Measurements from ENCODE around the gene TNIK. TPM values are rescaled to one million over a fixed set of nuclear protein-coding genes. Genes with fewer than 3 reads are reported as not detected.

Gene TNIK
- total and polyA plus RNA-seq, 2 of the 13 experiments (the other 11 are each of a cell fraction or from before 2014, with no cell fraction given) = 0.15 to 0.22 TPM

DNA sequence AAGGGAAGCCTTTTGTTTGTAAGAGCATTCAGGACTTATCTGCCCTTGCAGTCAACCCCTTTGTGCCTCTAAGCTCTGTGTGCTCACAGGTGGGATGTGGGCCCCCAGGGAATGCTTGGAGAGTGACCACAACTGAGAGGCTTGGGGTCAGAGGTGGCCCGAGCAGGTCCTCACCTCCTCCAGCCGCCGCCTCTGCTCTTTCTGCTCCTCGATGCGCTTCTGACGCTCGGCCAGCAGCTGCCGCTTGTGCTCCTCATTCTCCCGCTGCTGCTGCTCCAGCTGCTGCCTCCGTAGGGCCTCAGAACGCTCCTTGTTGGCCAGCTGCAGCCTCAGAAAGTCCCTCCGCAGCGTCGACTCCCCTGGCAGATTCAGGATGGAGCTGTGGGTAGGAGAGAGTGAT lies 302.9 kb downstream of the TNIK start (continued):
- TF ChIP-seq RXRB (CRISPR knock-in tag; IDR thresholded peaks at IDR 0.05; ENCODE audit: borderline replicate concordance) (peak; percentile 8; the same call in 1 of the 2 replicates), FOXP1 (IDR thresholded peaks at IDR 0.05) (no peak), FOXP1 (CRISPR knock-in tag; IDR thresholded peaks at IDR 0.05) (no peak), SRF (IDR thresholded peaks at IDR 0.05; ENCODE audit: low read depth, low read length) (no peak), FOXO1 (CRISPR knock-in tag; IDR thresholded peaks at IDR 0.05) (peak; percentile 53; the same call in 1 of the 2 replicates), ARID2 (CRISPR knock-in tag; IDR thresholded peaks at IDR 0.05; ENCODE audit: borderline replicate concordance) (no peak), SIN3B (IDR thresholded peaks at IDR 0.05; ENCODE audit: low read length) (no peak), ZNF790 (CRISPR knock-in tag; IDR thresholded peaks at IDR 0.05; ENCODE audit: borderline replicate concordance) (0 out of 2 replicates have a peak, but pooled peaks have one; percentile 17), FIP1L1 (IDR thresholded peaks at IDR 0.05; ENCODE audit: borderline replicate concordance, insufficient read depth, low read depth, low read length) (no peak), ZNF121 (CRISPR knock-in tag; IDR thresholded peaks at IDR 0.05) (no peak), CAMTA2 (CRISPR knock-in tag; IDR thresholded peaks at IDR 0.05; ENCODE audit: borderline replicate concordance) (no peak), PRMT3 (CRISPR knock-in tag; IDR thresholded peaks at IDR 0.05; ENCODE audit: borderline replicate concordance, low read depth) (no peak), ZNF672 (CRISPR knock-in tag; IDR thresholded peaks at IDR 0.05) (no peak), ZKSCAN5 (CRISPR knock-in tag; IDR thresholded peaks at IDR 0.05) (peak; percentile 90), ZNF225 (CRISPR knock-in tag; IDR thresholded peaks at IDR 0.05) (no peak), KLF13 (CRISPR knock-in tag; IDR thresholded peaks at IDR 0.05) (no peak), NCOA2 (CRISPR knock-in tag; IDR thresholded peaks at IDR 0.05) (peak; percentile 82), POLR2G (IDR thresholded peaks at IDR 0.05; ENCODE audit: low read depth, low read length) (no peak)
- TF ChIP-seq, protein P1, sequence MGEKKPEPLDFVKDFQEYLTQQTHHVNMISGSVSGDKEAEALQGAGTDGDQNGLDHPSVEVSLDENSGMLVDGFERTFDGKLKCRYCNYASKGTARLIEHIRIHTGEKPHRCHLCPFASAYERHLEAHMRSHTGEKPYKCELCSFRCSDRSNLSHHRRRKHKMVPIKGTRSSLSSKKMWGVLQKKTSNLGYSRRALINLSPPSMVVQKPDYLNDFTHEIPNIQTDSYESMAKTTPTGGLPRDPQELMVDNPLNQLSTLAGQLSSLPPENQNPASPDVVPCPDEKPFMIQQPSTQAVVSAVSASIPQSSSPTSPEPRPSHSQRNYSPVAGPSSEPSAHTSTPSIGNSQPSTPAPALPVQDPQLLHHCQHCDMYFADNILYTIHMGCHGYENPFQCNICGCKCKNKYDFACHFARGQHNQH (CRISPR knock-in tag; IDR thresholded peaks at IDR 0.05) = no peak; the same call in 1 of the 2 replicates
- TF ChIP-seq, protein P2, sequence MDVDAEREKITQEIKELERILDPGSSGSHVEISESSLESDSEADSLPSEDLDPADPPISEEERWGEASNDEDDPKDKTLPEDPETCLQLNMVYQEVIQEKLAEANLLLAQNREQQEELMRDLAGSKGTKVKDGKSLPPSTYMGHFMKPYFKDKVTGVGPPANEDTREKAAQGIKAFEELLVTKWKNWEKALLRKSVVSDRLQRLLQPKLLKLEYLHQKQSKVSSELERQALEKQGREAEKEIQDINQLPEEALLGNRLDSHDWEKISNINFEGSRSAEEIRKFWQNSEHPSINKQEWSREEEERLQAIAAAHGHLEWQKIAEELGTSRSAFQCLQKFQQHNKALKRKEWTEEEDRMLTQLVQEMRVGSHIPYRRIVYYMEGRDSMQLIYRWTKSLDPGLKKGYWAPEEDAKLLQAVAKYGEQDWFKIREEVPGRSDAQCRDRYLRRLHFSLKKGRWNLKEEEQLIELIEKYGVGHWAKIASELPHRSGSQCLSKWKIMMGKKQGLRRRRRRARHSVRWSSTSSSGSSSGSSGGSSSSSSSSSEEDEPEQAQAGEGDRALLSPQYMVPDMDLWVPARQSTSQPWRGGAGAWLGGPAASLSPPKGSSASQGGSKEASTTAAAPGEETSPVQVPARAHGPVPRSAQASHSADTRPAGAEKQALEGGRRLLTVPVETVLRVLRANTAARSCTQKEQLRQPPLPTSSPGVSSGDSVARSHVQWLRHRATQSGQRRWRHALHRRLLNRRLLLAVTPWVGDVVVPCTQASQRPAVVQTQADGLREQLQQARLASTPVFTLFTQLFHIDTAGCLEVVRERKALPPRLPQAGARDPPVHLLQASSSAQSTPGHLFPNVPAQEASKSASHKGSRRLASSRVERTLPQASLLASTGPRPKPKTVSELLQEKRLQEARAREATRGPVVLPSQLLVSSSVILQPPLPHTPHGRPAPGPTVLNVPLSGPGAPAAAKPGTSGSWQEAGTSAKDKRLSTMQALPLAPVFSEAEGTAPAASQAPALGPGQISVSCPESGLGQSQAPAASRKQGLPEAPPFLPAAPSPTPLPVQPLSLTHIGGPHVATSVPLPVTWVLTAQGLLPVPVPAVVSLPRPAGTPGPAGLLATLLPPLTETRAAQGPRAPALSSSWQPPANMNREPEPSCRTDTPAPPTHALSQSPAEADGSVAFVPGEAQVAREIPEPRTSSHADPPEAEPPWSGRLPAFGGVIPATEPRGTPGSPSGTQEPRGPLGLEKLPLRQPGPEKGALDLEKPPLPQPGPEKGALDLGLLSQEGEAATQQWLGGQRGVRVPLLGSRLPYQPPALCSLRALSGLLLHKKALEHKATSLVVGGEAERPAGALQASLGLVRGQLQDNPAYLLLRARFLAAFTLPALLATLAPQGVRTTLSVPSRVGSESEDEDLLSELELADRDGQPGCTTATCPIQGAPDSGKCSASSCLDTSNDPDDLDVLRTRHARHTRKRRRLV (CRISPR knock-in tag; IDR thresholded peaks at IDR 0.05) = no peak
- TF ChIP-seq, protein P3, sequence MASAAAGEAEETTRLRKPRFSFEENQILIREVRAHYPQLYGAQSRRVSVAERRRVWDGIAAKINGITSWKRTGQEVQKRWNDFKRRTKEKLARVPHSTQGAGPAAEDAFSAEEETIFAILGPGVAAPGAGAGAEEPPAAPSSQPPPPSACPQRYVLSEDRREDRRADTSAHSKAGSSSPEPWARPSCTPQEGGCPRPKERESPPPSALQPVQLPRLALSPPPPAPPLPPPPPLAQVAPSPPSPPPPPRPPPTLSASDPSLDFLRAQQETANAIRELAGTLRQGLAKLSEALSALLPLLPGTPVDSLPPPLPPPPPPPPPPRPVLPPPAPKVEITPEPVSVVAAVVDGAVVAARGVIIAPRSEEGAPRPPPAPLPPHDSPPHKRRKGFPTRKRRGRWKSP (CRISPR knock-in tag; IDR thresholded peaks at IDR 0.05) = no peak
- TF ChIP-seq, protein P4, sequence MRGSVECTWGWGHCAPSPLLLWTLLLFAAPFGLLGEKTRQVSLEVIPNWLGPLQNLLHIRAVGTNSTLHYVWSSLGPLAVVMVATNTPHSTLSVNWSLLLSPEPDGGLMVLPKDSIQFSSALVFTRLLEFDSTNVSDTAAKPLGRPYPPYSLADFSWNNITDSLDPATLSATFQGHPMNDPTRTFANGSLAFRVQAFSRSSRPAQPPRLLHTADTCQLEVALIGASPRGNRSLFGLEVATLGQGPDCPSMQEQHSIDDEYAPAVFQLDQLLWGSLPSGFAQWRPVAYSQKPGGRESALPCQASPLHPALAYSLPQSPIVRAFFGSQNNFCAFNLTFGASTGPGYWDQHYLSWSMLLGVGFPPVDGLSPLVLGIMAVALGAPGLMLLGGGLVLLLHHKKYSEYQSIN (CRISPR knock-in tag; IDR thresholded peaks at IDR 0.05; ENCODE audit: borderline replicate concordance) = no peak
- TF ChIP-seq, protein P5, sequence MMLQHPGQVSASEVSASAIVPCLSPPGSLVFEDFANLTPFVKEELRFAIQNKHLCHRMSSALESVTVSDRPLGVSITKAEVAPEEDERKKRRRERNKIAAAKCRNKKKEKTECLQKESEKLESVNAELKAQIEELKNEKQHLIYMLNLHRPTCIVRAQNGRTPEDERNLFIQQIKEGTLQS (CRISPR knock-in tag; IDR thresholded peaks at IDR 0.05) = no peak

Data from HepG2 (cell line).